Neural progenitor cell (in vitro differentiated cells): ENCODE results near the gene SLF2.

Experiments
- CTCF ChIP-seq: fragments of 200-600 bp; sonication (generic); IDR thresholded peaks from 2 replicates; pipeline ENCODE4 v1.5.1; 2017; ENCODE audit warnings: antibody characterized with exemption, mild to moderate bottlenecking
- EZH2 ChIP-seq: fragments of 200-600 bp; sonication (generic); IDR thresholded peaks from 2 replicates; pipeline ENCODE4 v1.6.1; 2017; ENCODE audit warnings: antibody characterized with exemption, mild to moderate bottlenecking, moderate library complexity
- EZH2phosphoT487 ChIP-seq: fragments of 200-600 bp; sonication (generic); IDR thresholded peaks from 2 replicates; pipeline ENCODE4 v1.6.1; 2017; ENCODE audit warnings: antibody characterized with exemption

- peak; percentile 86 for TF ChIP-seq CTCF
- no peak for TF ChIP-seq EZH2
- TF ChIP-seq EZH2phosphoT487, result no peak
These were observed 100.0 kb downstream of the SLF2 start for GRCh38 chr10:101012525-101013364.
